GM18511 (cell line): Measurements from ENCODE around the gene RPS24.
"Not testable (repeated sequence)": the region's sequence is repeated elsewhere in the genome, so short reads cannot be mapped to it uniquely, and the experiment has no call there.

ENCODE experiments used
- ATAC-seq: cut with Tn5 transposase; IDR thresholded peaks from one replicate; pipeline ENCODE4 v1.9.1; 2021; ENCODE audit warnings: mild to moderate bottlenecking, moderate library complexity; ENCODE audit not compliant: unreplicated experiment

RPS24 gene

GRCh38 chr10:78047314-78047891, 13.7 kb downstream of the RPS24 start:
- ATAC-seq, result peak; percentile 70

- ATAC-seq, result no peak
Observed at GRCh38 chr10:78049851-78050250, 16.2 kb downstream of the RPS24 start.

- ATAC-seq, result no peak
Observed at GRCh38 chr10:78053211-78053868, 19.7 kb downstream of the RPS24 start.

GRCh38 chr10:78058562-78058961, 24.9 kb downstream of the RPS24 start:
- ATAC-seq, result no peak

GRCh38 chr10:78059906-78060702, 26.4 kb downstream of the RPS24 start:
- ATAC-seq, result no peak

- no peak for ATAC-seq
Observed at GRCh38 chr10:78062296-78062695, 28.6 kb downstream of the RPS24 start.

GRCh38 chr10:78063236-78063635, 29.6 kb downstream of the RPS24 start:
- no peak for ATAC-seq

GRCh38 chr10:78064919-78065318, 31.3 kb downstream of the RPS24 start:
- ATAC-seq, result not testable (repeated sequence)

- ATAC-seq, result no peak
Observed at GRCh38 chr10:78065611-78066010, 31.9 kb downstream of the RPS24 start.

GRCh38 chr10:78066012-78066411, 32.3 kb downstream of the RPS24 start:
- no peak for ATAC-seq

- ATAC-seq, result no peak
Observed at GRCh38 chr10:78066728-78067430, 33.2 kb downstream of the RPS24 start.

GRCh38 chr10:78069151-78069550, 35.5 kb downstream of the RPS24 start:
- ATAC-seq, result no peak

- not testable (repeated sequence) for ATAC-seq
Observed at GRCh38 chr10:78070064-78070463, 36.4 kb downstream of the RPS24 start.

- no peak for ATAC-seq
Observed at GRCh38 chr10:78070726-78071125, 37.1 kb downstream of the RPS24 start.

- no peak for ATAC-seq
Observed at GRCh38 chr10:78071140-78071856, 37.6 kb downstream of the RPS24 start.

- ATAC-seq, result no peak
Observed at GRCh38 chr10:78071857-78072179, 38.2 kb downstream of the RPS24 start.

- no peak for ATAC-seq
Observed at GRCh38 chr10:78072504-78072903, 38.8 kb downstream of the RPS24 start.

- ATAC-seq, result not testable (repeated sequence)
Observed at GRCh38 chr10:78075806-78076205, 42.1 kb downstream of the RPS24 start.

- no peak for ATAC-seq
Observed at GRCh38 chr10:78078539-78079330, 45.1 kb downstream of the RPS24 start.

GRCh38 chr10:78079411-78079810, 45.7 kb downstream of the RPS24 start:
- no peak for ATAC-seq
